H1 (cell line): ENCODE results near the gene BCL2L1. TPM values are rescaled to one million over a fixed set of nuclear protein-coding genes. Genes with fewer than 3 reads are reported as not detected.

Source experiments
- CTCF ChIA-PET: fragments of 300-600 bp; sonication (Branson Sonifier 250); formaldehyde crosslinking; loops from one replicate; lab custom pipeline; 2021; ENCODE audit not compliant: partially characterized antibody; lab: Charles Lee
- POLR2A ChIA-PET: fragments of 300-600 bp; sonication (Branson Sonifier 250); formaldehyde crosslinking; loops from one replicate; lab custom pipeline; 2021; ENCODE audit warnings: inconsistent platforms; ENCODE audit not compliant: partially characterized antibody; lab: Charles Lee
- DNase-seq, 2 experiments: peaks; one replicate each; pipeline versions ENCODE4 v3.0.0 to v3.0.0-alpha.2; 2010 to 2022; ENCODE audit warnings: low spot score in 2 of 2, low read depth in 1 of 2, mixed read lengths in 1 of 2
- FAIRE-seq: peaks from 2 replicates; lab custom pipeline; 2011; peaks lifted over from hg19 to GRCh38; lab: Jason Lieb, UNC
- H2AFZ ChIP-seq: 2 replicates; pipeline ENCODE4 v1.8.1; 2012; ENCODE audit warnings: low read length, inconsistent platforms
- H2AK5ac ChIP-seq: 2 replicates; pipeline ENCODE4 v1.6.1; 2013; ENCODE audit warnings: low read depth, low read length
- H2BK120ac ChIP-seq: replicated peaks from 2 replicates; pipeline ENCODE3; 2013; ENCODE audit warnings: low read depth, low read length, inconsistent platforms
- H2BK12ac ChIP-seq: 2 replicates; pipeline ENCODE4 v1.6.1; 2013; ENCODE audit warnings: low read depth, low read length
- H2BK15ac ChIP-seq: 2 replicates; pipeline ENCODE4 v1.6.1; 2013; ENCODE audit warnings: low read length
- H2BK20ac ChIP-seq: 2 replicates; pipeline ENCODE4 v1.6.1; 2013; ENCODE audit warnings: low read length
- H2BK5ac ChIP-seq: 2 replicates; pipeline ENCODE4 v1.6.1; 2013; ENCODE audit warnings: low read depth, low read length
- H3K14ac ChIP-seq: 2 replicates; pipeline ENCODE4 v1.6.1; 2013; ENCODE audit warnings: inconsistent platforms; ENCODE audit not compliant: insufficient read length
- H3K18ac ChIP-seq: 2 replicates; pipeline ENCODE4 v1.6.1; 2013; ENCODE audit warnings: low read length; ENCODE audit errors: extremely low read depth
- H3K23ac ChIP-seq: 2 replicates; pipeline ENCODE4 v1.6.1; 2013; ENCODE audit warnings: inconsistent platforms; ENCODE audit not compliant: insufficient read length
- H3K23me2 ChIP-seq: 2 replicates; pipeline ENCODE4 v1.6.1; 2013; ENCODE audit warnings: low read depth, low read length
- H3K27ac ChIP-seq: 2 replicates; pipeline ENCODE4 v1.6.1; 2011; ENCODE audit warnings: low read depth, low read length, inconsistent platforms
- H3K27me3 ChIP-seq, 4 experiments: replicated peaks in 1 of 4; 1 replicate in 1 of 4; 2 replicates in 3 of 4; pipeline versions ENCODE4 v1.6.1 to v1.8.1; 2011 to 2013; ENCODE audit warnings: low read length in 3 of 4, mild to moderate bottlenecking in 3 of 4, inconsistent platforms in 2 of 4, mixed read lengths in 2 of 4, moderate library complexity in 1 of 4; ENCODE audit not compliant: control insufficient read depth in 3 of 4, insufficient read depth in 3 of 4; ENCODE audit errors: extremely low read depth in 1 of 4
- H3K36me3 ChIP-seq, 4 experiments: 2 replicates each; pipeline versions ENCODE4 v1.6.1 to v1.8.1; 2011 to 2013; ENCODE audit warnings: mild to moderate bottlenecking in 4 of 4, low read length in 3 of 4, moderate library complexity in 2 of 4, control low read depth in 1 of 4, inconsistent platforms in 1 of 4; ENCODE audit not compliant: insufficient read depth in 4 of 4, control insufficient read depth in 2 of 4
- H3K4ac ChIP-seq: replicated peaks from 2 replicates; pipeline ENCODE3; 2013; ENCODE audit warnings: low read length, low read depth, mixed read lengths, inconsistent platforms; ENCODE audit not compliant: insufficient read length
- H3K4me1 ChIP-seq, 4 experiments: replicated peaks in 1 of 4; 1 replicate in 1 of 4; 2 replicates in 3 of 4; pipeline versions ENCODE4 v1.6.1 to v1.8.1; 2011 to 2013; ENCODE audit warnings: low read length in 3 of 4, inconsistent platforms in 2 of 4, mixed read lengths in 1 of 4; ENCODE audit not compliant: insufficient read depth in 4 of 4, control insufficient read depth in 3 of 4
- H3K4me2 ChIP-seq, 2 experiments: 2 replicates each; pipeline versions ENCODE4 v1.6.1 to v1.8.1; 2011 to 2013; ENCODE audit warnings: low read depth in 2 of 2, low read length in 2 of 2, control low read depth in 1 of 2, inconsistent platforms in 1 of 2, mild to moderate bottlenecking in 1 of 2; ENCODE audit not compliant: insufficient read depth in 1 of 2
- H3K4me3 ChIP-seq, 4 experiments: fragments of 200-600, 300-600 bp in 1 of 4; sonication (generic), shearing (Covaris generic), sonication (Bioruptor Twin) in 1 of 4; 2 replicates each; pipeline versions ENCODE4 v1.5.1 to v1.8.1; 2011 to 2016; ENCODE audit warnings: low read length in 4 of 4, low read depth in 3 of 4, control low read depth in 2 of 4, inconsistent platforms in 2 of 4, mild to moderate bottlenecking in 2 of 4, mixed read lengths in 1 of 4, moderate library complexity in 1 of 4; ENCODE audit not compliant: insufficient read depth in 2 of 4; ENCODE audit errors: extremely low read depth in 1 of 4
- H3K56ac ChIP-seq: replicated peaks from 2 replicates; pipeline ENCODE3; 2013; ENCODE audit warnings: low read depth, mild to moderate bottlenecking, mixed read lengths, low read length, inconsistent platforms; ENCODE audit not compliant: insufficient read length
- H3K79me1 ChIP-seq: 2 replicates; pipeline ENCODE4 v1.6.1; 2013; ENCODE audit warnings: low read depth, low read length, control low read depth
- H3K79me2 ChIP-seq, 2 experiments: 2 replicates each; pipeline versions ENCODE4 v1.6.1 to v1.8.1; 2012 to 2013; ENCODE audit warnings: low read length in 2 of 2, mild to moderate bottlenecking in 2 of 2, inconsistent platforms in 1 of 2; ENCODE audit not compliant: insufficient read depth in 2 of 2, control insufficient read depth in 1 of 2
- H3K9ac ChIP-seq, 4 experiments: replicated peaks in 1 of 4; 1 replicate in 1 of 4; 2 replicates in 3 of 4; pipeline versions ENCODE4 v1.6.1 to v1.8.1; 2011 to 2013; ENCODE audit warnings: low read depth in 3 of 4, low read length in 3 of 4, control low read depth in 2 of 4, mild to moderate bottlenecking in 2 of 4, moderate library complexity in 2 of 4, inconsistent platforms in 1 of 4; ENCODE audit errors: extremely low read depth in 1 of 4
- H3K9me3 ChIP-seq, 2 experiments: 2 replicates each; pipeline versions ENCODE4 v1.6.1 to v1.8.1; 2012 to 2013; ENCODE audit warnings: mild to moderate bottlenecking in 2 of 2, moderate library complexity in 2 of 2, control low read depth in 1 of 2, inconsistent platforms in 1 of 2, low read depth in 1 of 2, low read length in 1 of 2, mixed read lengths in 1 of 2; ENCODE audit not compliant: insufficient read depth in 2 of 2
- H4K20me1 ChIP-seq, 2 experiments: replicated peaks in 1 of 2; 2 replicates each; pipeline versions ENCODE3 to v1.8.1; 2011 to 2013; ENCODE audit warnings: inconsistent platforms in 2 of 2, low read length in 2 of 2, mild to moderate bottlenecking in 1 of 2; ENCODE audit not compliant: insufficient read depth in 2 of 2, control insufficient read depth in 1 of 2
- H4K5ac ChIP-seq: 2 replicates; pipeline ENCODE4 v1.6.1; 2013; ENCODE audit warnings: low read length, low read depth, mixed read lengths, inconsistent platforms; ENCODE audit not compliant: insufficient read length
- H4K8ac ChIP-seq: 2 replicates; pipeline ENCODE4 v1.8.0; 2013; ENCODE audit warnings: mild to moderate bottlenecking, moderate library complexity, low read length, inconsistent platforms; ENCODE audit not compliant: insufficient read depth; ENCODE audit errors: extremely low read depth
- H4K91ac ChIP-seq: replicated peaks from 2 replicates; pipeline ENCODE3; 2013; ENCODE audit warnings: low read length, mixed read lengths, inconsistent platforms; ENCODE audit not compliant: insufficient read length
- CBX5 ChIP-seq: fragments of 300-800, 300-1000 bp; sonication (generic); IDR thresholded peaks from 2 replicates; pipeline ENCODE4 v1.7.1; 2016; ENCODE audit warnings: antibody characterized with exemption, low read length, low read depth
- CEBPB ChIP-seq: IDR thresholded peaks from 2 replicates; pipeline ENCODE4 v1.6.1; 2012; ENCODE audit warnings: low read depth, low read length
- FOSL1 ChIP-seq: IDR thresholded peaks from 2 replicates; pipeline ENCODE4 v1.6.1; 2011; ENCODE audit warnings: mild to moderate bottlenecking, low read depth, low read length, moderate library complexity; ENCODE audit not compliant: insufficient read depth
- GABPA ChIP-seq: IDR thresholded peaks from 2 replicates; pipeline ENCODE4 v1.6.1; 2011; ENCODE audit warnings: mild to moderate bottlenecking, low read length, moderate library complexity, borderline replicate concordance; ENCODE audit not compliant: insufficient read depth
- KDM1A ChIP-seq: fragments of 200-600, 300-600 bp; sonication (generic); IDR thresholded peaks from 2 replicates; pipeline ENCODE4 v1.7.1; 2016; ENCODE audit warnings: mild to moderate bottlenecking, low read length, borderline replicate concordance
- NRF1 ChIP-seq: IDR thresholded peaks from 2 replicates; pipeline ENCODE4 v1.6.1; 2011; ENCODE audit warnings: mild to moderate bottlenecking, low read depth, low read length, improper control_type of control experiment
- RBBP5 ChIP-seq: IDR thresholded peaks from 2 replicates; pipeline ENCODE4 v1.7.1; 2012; ENCODE audit warnings: low read depth, mild to moderate bottlenecking, inconsistent platforms, low read length, moderate library complexity, borderline replicate concordance
- SIRT6 ChIP-seq: IDR thresholded peaks from one replicate; pipeline ENCODE4 v1.7.1; 2012; ENCODE audit warnings: low read length, inconsistent platforms
- SP1 ChIP-seq: IDR thresholded peaks from 2 replicates; pipeline ENCODE4 v1.6.1; 2011; ENCODE audit warnings: low read depth, low read length
- TEAD4 ChIP-seq: IDR thresholded peaks from 2 replicates; pipeline ENCODE4 v1.6.1; 2012; ENCODE audit warnings: low read depth, low read length, inconsistent platforms, mixed read lengths
- WGBS, 2 experiments: shearing (Covaris generic) in 1 of 2; methylation state at CpG; one replicate each; pipeline versions ENCODE4 v1.1.6 to v1.1.7; 2013 to 2015; ENCODE audit warnings: low lambda C conversion rate in 2 of 2, mixed read lengths in 2 of 2, inconsistent platforms in 1 of 2, low coverage in 1 of 2, missing lambda C conversion rate in 1 of 2; ENCODE audit not compliant: insufficient replicate concordance in 2 of 2, insufficient coverage in 1 of 2, insufficient read length in 1 of 2; ENCODE audit errors: extremely low coverage in 1 of 2, missing lambda C conversion rate in 1 of 2; 5-methylcytosine and 5-hydroxymethylcytosine counted together
- polyA plus RNA-seq, 7 experiments: library from polyadenylated mRNA; depleted of rRNA in 3 of 7; stranded (reverse) in 5 of 7; unstranded in 2 of 7; fragments of >200 nt in 5 of 7; fragments of 200-250 nt in 2 of 7; gene quantifications; 1 replicate in 5 of 7; 2 replicates in 1 of 7; 4 replicates in 1 of 7; pipeline versions ENCODE4 v1.2.1 to v1.2.3, GENCODE V29; 2011 to 2013; ENCODE audit warnings: missing spikeins in 2 of 7, mixed read lengths in 2 of 7
- total RNA-seq: library from RNA; stranded (reverse); fragmentation: NEBNext Ultra II Directional; extraction: Animal tissue kit (Norgen Biotek cat#: 25700); gene quantifications from 2 replicates; pipeline ENCODE4 v1.2.1, GENCODE V29; 2021
- TF ChIP-seq, protein P1 (sequence below), 3 experiments: IDR thresholded peaks; 1 replicate in 2 of 3; 2 replicates in 1 of 3; pipeline versions ENCODE4 v1.5.1 to v1.6.1; 2011; ENCODE audit warnings: low read length in 3 of 3, mild to moderate bottlenecking in 3 of 3, inconsistent platforms in 2 of 3, low read depth in 1 of 3, moderate library complexity in 1 of 3; ENCODE audit not compliant: insufficient read depth in 1 of 3; ENCODE audit errors: control extremely low read depth in 1 of 3

BCL2L1 gene
- total and polyA plus RNA-seq, 2 of the 8 experiments (the other 6 are each of a cell fraction or from before 2014, with no cell fraction given): 64.9 to 66.1 TPM

GRCh38 chr20:31706607-31707257, 15.9 kb downstream of the BCL2L1 start:
- Histone ChIP-seq H2BK5ac (no peak overlapping the region), H2BK12ac (no peak overlapping the region), H2AFZ (no peak overlapping the region), H4K91ac (no peak overlapping the region), H3K23ac (no peak overlapping the region), H2BK120ac (no peak overlapping the region), H2BK15ac (no peak overlapping the region), H3K79me1 (peaks cover 12% of the 10 kb centered on the region), H4K5ac (no peak overlapping the region), H3K27ac (no peak overlapping the region), H3K18ac (no peak overlapping the region), H3K79me2 (peaks cover 11 to 72% of the 10 kb centered on the region in 2 experiments), H3K9me3 (no peaks in the 10 kb centered on the region), H3K9ac (no peak overlapping the region), H3K4me2 (no peak overlapping the region), H4K20me1 (peaks cover 2 to 12% of the 10 kb centered on the region in 2 experiments), H2BK20ac (no peak overlapping the region; the same call in 1 of the 2 replicates), H3K14ac (no peak overlapping the region), H3K23me2 (no peaks in the 10 kb centered on the region), H3K4me1 (peaks cover 6 to 18% (median 16%) of the 10 kb centered on the region in 4 experiments), H3K36me3 (peaks cover 8 to 16% (median 9%) of the 10 kb centered on the region in 4 experiments; a peak in 5 of 8 replicates), H4K8ac (no peak overlapping the region), H3K56ac (no peak overlapping the region), H3K4ac (no peak overlapping the region), H3K27me3 (no peaks in the 10 kb centered on the region), H2AK5ac (no peak overlapping the region), H3K4me3 (no peak overlapping the region)
- CTCF ChIA-PET: interaction anchor here (1.0 to 4.2 kb wide), 7 partner anchors 10 to 73 kb away, joined by 3 to 15 read pairs (median 6); partner anchors contain the start of gene BCL2L1
- 87% methylated on average over 2 of the region's 2 CpGs; no CpG with 5 or more reads in 1 of the 2 experiments for WGBS, 2 experiments
- POLR2A ChIA-PET: interaction anchor here (0.9 to 2.9 kb wide), 6 partner anchors 8 to 129 kb away, joined by 3 to 17 read pairs (median 4); partner anchors contain the start of gene BCL2L1
- no peak for FAIRE-seq
- no peak for DNase-seq
- no peak for TF ChIP-seq FOSL1
- TF ChIP-seq GABPA: no peak
- TF ChIP-seq, protein P1, sequence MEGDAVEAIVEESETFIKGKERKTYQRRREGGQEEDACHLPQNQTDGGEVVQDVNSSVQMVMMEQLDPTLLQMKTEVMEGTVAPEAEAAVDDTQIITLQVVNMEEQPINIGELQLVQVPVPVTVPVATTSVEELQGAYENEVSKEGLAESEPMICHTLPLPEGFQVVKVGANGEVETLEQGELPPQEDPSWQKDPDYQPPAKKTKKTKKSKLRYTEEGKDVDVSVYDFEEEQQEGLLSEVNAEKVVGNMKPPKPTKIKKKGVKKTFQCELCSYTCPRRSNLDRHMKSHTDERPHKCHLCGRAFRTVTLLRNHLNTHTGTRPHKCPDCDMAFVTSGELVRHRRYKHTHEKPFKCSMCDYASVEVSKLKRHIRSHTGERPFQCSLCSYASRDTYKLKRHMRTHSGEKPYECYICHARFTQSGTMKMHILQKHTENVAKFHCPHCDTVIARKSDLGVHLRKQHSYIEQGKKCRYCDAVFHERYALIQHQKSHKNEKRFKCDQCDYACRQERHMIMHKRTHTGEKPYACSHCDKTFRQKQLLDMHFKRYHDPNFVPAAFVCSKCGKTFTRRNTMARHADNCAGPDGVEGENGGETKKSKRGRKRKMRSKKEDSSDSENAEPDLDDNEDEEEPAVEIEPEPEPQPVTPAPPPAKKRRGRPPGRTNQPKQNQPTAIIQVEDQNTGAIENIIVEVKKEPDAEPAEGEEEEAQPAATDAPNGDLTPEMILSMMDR (IDR thresholded peaks at IDR 0.05; ENCODE audit: control extremely low read depth in 1 of 3, insufficient read depth in 1 of 3, low read depth in 1 of 3, low read length in 3 of 3): no peak
- TF ChIP-seq CBX5: no peak
- no peak for TF ChIP-seq SIRT6
- no peak for TF ChIP-seq CEBPB
- TF ChIP-seq KDM1A: no peak
- no peak for TF ChIP-seq RBBP5
- no peak for TF ChIP-seq TEAD4
- no peak for TF ChIP-seq NRF1
- TF ChIP-seq SP1: no peak
